Cardiac fibroblast (primary cell): Measurements from ENCODE around the gene NUP88.
A peak's percentile ranks its signal among the peaks of the same experiment; 100 is the strongest.
"Not testable (repeated sequence)": the region's sequence is repeated elsewhere in the genome, so short reads cannot be mapped to it uniquely, and the experiment has no call there.

Experiments
- DNase-seq, 2 donors: peaks; one replicate each; pipeline versions ENCODE4 v3.0.0 to v3.0.0-alpha.2; 2010; ENCODE audit warnings: low read depth in 2 of 2
- H3K4me3 ChIP-seq, 2 donors: replicated peaks in 1 of 2; 1 replicate in 1 of 2; 2 replicates in 1 of 2; pipeline ENCODE4 v1.5.1; 2011; ENCODE audit warnings: low read depth in 2 of 2, low read length in 2 of 2, mild to moderate bottlenecking in 2 of 2, moderate library complexity in 1 of 2
- CTCF ChIP-seq: IDR thresholded peaks from one replicate; pipeline ENCODE4 v1.5.1; 2011; ENCODE audit warnings: low read depth, mild to moderate bottlenecking, low read length, inconsistent platforms

Gene NUP88

GRCh38 chr17:5444209-5444608 lies 24.7 kb upstream of the NUP88 start:
- no peak overlapping the region for H3K4me3 ChIP-seq
- TF ChIP-seq CTCF = no peak
- no peak for DNase-seq

DNA sequence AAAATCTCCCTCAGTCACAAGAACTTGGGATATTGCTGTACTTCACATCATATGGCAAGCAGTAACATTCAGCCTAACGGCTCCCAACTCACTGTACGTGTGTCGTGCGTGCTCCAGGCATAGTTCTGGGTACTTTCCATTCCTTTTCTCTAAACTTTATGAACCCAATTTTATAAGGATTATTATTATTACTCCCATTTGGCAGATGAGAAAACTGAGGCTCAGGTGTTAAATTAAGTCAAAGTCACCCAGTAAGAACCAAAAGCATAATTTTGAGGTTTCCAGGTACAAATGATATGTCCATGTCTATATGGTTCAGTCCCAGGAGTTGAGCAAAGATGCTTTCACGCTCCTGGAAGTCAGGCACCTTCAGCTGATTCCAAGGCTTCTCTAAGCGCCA lies 24.3 kb upstream of the NUP88 start:
- TF ChIP-seq CTCF = no peak
- no peak for DNase-seq
- H3K4me3 ChIP-seq = no peak overlapping the region

DNA sequence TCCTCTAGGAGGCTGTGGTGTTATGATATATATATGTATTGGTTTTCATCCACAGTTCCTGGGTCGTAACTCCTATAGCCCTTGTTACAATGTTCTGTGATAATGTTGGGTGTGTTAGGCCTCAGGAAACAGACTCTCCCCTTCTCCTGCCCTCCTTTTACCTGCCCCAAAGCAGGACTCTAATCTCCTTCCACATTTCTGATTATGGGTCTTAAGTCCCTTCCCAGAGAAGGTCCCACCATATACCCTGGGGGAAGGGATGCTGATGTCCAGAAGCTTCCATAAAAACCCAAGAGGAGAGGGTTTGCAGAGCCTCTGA lies 19.9 kb upstream of the NUP88 start:
- DNase-seq = no peak
- no peak for TF ChIP-seq CTCF
- peak overlapping the region in 1 of 2 donors; percentile 16 for H3K4me3 ChIP-seq

DNA sequence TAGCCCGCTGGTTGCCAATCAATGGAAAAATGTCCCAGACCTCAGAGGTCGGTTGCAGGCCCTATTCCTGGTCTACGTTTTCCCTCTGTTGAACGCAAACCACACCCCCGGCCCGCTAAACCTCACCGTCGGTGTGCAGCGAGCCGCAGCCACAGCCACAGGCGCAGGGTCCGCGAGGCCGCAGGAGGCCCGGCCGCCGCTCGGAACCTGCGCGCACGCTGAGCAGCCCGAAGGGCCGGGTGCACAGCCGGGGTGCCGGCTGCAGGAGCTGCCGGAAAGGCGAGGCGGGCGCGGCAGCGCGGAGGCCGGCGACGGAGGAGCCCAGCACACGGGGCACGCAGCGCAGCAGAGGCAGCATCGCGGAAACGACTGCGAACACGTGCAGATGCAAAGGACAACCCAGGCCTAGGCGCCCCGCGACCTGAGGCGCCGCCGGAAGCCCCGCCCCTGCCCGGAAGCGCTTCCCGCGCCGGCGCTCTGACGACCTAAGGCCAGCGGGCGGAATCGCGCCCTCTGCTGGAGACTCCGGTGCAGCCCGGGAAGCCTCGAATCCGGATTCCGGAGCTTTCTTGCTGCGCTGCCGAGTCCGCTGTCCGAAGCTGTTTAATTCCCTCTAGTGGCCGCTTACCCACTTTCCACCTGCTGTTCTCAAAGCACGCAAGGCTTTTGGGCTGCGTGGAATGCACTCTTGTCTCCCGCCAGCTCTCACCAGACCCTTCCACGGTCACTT lies 19.4 kb upstream of the NUP88 start, which contains the start of gene C1QBP:
TSS of gene C1QBP (minus strand) at position 440 of the 730 bp plus-strand sequence. CDS start at position 358, 82 bp downstream.
- TF ChIP-seq CTCF = peak; percentile 86
- peak; percentile 94 to 95 for DNase-seq
- peak within 1 kb of the TSS; percentile 69 to 80 for H3K4me3 ChIP-seq

GRCh38 chr17:5437721-5438317 lies 18.4 kb upstream of the NUP88 start:
- DNase-seq = peak in 1 of 2 donors; percentile 35
- H3K4me3 ChIP-seq = peak overlapping the region; percentile 69 to 80

GRCh38 chr17:5435781-5436315 lies 16.4 kb upstream of the NUP88 start:
- not testable (repeated sequence) for DNase-seq, H3K4me3 ChIP-seq

More at GRCh38 chr17:5437721-5438317, 18.4 kb upstream of the NUP88 start:
- TF ChIP-seq CTCF = no peak

DNA sequence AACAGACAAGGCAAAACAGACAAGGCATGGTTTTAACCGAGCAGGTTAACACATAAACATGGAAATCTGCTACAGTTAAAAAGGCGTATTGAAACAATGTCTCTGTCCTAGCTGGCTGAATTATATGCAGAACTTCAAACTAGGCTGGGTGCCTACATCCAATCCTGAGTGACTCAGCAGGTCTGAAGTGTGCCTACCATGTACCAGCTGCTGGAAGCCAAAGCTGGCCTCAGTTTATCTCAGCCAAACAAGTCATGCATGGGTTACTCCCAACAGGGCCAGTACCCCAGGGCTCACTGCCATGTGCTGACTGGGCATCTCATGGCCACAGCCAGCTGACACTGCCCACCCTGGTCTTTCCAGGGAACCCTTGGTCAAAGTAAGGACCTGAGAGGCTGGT lies 15.5 kb upstream of the NUP88 start:
- no peak for DNase-seq
- no peak overlapping the region for H3K4me3 ChIP-seq
- TF ChIP-seq CTCF = no peak
